Occipital lobe (tissue), 2 donors: ENCODE measurements around the gene GCN1. TPM values are rescaled to one million over a fixed set of nuclear protein-coding genes. Genes with fewer than 3 reads are reported as not detected.

Source experiments
- DNase-seq: peaks from one replicate; lab custom pipeline; 2025; lab: John Stamatoyannopoulos, UW
- total RNA-seq: library from RNA; depleted of rRNA; stranded (reverse); fragments of >200 nt; gene quantifications from one replicate; pipeline ENCODE4 v1.2.3, GENCODE V29; 2014

GCN1 gene
- total RNA-seq, 1 donor from 2014 or later, result 53.7 TPM

- DNase-seq, result no peak
These were observed 35.9 kb upstream of the GCN1 start for GRCh38 chr12:120230326-120230973.

- DNase-seq, result no peak
These were observed 35.2 kb upstream of the GCN1 start for GRCh38 chr12:120229487-120230325.

DNA sequence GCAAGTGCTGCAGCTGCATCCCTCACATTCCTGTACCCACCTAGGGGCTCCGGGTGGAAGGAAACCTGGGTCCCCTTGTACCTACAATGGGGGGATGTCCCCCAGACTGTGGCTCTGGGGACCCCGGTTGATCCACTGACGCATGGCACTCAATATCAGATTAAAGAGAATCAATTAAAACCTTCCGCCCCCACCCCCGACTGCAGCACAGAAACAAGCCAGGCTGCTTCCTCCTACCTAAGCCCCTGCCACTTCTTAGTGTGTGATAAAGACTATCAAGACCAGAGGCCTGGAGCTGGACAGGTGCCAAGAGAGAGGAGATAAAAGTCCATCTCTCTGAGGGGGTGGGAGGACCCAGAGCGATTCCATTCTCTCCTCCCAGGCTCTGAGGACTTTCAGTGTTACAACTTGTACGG is 34.6 kb upstream of the GCN1 start:
- DNase-seq, result no peak

DNA sequence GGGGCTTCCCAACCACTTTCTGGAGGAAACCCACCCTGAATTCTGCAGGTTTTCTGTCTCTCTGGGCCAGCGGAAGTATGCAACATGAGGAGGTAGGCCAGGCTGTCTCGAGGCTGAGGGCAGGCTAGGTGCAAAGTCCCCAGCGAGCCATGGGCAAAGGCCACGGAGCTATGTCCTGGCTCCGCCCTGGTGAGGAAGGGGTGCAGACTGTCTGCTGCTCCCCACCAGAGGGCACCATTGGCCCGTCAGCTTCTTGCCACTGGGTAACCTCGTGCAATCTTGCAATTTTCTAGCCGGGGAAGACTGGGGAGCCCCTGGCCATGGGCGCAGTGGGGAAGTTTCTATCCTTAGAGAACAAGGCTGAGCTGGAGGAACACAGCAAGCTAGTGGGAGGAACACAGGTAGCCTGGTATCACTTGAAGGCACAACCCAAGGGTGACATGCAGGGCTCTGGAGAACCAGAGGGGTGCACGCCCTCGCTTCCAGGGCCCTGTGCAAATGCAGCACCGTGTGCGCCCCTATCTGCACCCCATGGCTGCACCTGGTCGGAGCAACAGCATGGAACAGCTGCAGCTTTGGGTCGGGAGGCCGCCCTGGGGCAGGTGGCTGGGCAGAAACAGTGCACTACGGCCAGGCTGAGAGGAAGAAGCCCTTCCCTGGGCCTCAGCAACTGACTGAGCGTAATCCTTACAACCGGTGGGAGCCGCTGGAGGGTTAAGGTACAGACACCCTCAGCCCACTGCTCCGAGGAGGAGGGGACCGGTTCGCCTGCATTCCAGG is 34.0 kb upstream of the GCN1 start:
- peak; percentile 66 for DNase-seq

GRCh38 chr12:120228041-120228290 is 33.5 kb upstream of the GCN1 start:
- no peak for DNase-seq

DNA sequence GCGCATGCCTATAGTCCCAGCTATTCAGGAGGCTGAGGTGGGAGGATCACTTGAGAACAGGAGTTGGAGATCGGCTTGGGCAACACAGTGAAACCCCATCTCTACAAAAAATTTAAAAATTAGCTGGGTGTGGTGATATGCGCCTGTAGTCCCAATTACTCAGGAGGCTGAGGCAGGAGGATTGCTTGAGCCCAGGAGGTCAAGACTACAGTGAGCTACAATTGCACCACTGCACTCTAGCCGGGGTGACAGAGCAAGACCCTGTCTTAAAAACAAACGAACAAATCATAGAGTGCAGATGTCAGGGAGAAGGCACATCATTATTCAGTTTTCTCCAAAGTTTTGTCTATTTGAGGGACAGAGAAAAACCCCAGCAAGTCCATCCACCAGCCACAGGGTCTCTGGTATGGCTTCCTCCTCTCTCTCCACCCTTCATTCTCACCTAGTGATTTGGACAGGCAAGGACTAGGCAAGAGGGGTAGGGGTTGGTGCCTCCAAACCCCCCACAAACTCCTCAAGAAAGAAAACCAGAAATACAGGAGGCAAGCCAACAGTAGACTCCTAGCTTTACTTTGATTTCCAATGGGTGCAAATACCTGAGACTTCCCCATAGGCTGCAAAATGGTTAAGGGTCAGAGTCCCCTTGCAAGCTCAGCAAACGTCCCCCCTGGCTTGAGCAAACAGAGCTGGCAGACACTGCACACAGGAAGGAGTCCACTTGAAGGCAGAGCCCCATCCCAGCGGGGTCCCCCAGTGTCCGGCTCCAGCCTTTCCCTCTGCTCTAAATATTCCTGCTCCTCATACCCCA is 32.9 kb upstream of the GCN1 start:
- no peak for DNase-seq

DNA sequence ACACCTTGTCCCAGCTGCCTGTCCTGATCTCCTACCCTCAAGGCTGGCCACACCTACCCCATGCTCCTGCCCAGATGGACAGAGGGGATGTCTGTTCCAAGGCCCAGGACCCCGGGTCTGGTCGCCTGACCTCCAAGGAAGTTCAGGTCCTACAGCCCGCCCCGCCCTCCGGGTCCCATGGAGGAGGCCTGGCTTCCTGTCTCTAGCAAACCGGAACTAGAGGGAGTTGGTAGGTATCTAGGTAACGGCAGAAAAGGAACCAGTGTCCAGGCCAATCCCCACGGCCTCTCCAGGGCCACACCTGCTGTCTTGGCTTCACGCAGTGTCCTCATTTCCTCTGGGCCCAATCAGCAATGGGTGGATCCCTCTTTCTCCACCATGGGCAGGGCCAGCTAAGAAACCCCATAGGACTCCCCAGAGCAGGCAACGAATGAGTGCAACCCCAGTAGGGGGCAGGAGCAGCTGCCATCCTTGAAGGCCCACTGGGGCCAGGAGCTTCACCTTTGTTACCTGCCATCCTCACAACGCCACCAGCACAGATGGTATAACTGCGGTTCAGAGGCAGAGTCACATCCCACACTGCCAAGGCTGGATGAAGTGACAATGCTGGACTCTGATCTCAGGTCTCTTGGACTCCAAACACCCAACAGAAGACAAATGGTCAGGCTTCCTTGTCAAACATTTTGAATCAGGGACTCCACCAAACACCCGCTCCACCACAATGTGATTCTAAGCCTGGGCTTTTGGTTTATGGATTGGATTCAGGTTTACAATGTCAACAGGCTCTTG is 31.5 kb upstream of the GCN1 start:
- no peak for DNase-seq

GRCh38 chr12:120225200-120225558 is 30.7 kb upstream of the GCN1 start:
- DNase-seq, result no peak

DNA sequence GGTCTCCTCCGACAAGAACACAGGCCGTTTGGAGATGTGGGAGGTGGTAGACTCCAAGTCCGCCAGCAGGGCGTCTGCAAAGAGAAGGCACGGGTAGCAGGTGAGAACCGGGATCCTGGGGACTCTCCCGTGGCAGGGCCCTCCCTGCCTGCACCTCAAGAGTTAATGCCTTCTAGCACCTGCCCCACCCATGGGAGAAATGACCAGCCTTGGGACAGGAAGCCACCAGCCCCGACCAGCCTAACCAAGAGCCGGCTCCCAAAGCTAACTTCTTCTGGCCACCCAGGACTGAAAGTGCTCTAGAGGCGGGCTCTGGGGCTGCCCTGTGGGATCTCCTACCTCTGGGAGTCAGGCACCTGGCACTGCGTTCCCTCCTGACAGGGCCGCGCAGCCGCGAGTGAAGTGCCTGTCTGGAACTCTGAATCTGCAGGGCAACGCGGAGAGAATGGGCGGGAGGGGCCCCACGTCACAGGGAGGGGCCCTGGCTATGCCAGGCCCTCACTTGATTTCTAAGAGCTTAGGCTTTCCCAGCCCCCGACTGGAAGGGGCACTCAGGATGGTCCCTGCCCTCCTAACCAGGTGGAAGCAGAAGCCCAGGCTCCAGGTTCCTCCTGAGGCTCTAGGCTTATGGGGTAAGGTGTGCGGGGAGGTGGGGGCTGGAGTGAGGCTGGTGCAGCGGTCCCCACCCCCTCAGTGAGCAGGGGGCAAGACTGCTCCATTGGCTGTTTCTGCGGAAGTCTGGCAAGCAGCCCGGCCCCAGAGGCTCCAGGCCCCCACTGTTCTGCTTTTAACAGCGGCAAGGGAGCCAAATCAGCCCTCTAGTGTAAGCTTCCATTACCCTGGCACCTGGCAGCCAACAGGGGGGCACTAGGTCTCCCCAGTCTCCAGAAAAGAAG is 30.0 kb upstream of the GCN1 start:
- no peak for DNase-seq

DNA sequence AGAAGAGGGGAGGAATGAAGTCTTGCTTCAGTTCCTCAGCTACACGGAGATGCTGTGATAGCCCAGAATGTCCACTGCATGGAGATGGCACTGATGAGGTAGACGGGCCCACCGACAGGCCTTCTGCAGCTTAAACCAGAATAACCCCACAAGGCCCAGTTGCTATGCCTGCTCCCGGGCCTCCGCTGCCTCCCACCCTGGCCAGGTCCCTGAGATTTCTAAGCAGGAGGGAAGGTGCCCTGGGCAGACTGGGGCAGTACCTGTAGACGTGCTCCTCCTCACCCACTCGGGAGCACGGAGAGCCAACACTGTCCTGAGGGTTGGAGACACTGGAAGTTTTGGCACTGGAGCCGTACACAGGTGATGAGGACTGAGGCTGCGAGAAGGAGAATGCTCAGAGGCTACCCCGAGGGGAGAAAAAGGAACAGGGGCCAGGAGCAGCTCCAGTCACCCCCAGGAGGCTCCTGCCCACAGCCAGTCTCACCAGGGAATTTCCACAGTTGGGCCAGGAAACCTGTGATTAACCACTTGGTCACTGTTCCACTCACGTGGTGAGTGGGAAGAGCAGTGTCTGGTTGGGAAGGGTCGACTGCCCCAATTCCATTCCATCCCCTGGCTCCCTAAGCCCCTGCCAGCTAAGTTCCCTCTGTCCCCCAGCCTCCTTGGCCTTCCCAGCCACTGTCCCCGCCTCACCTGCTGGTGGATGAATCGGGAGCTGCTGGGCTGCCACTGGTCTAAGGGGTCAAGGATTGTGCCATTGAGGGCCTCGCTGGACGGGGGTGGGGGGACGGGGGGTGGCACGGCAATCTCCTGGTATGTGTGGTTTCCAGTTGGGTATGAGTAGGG is 29.2 kb upstream of the GCN1 start:
- DNase-seq, result no peak

- DNase-seq, result no peak
These were observed 27.8 kb upstream of the GCN1 start for GRCh38 chr12:120222288-120222832.

DNA sequence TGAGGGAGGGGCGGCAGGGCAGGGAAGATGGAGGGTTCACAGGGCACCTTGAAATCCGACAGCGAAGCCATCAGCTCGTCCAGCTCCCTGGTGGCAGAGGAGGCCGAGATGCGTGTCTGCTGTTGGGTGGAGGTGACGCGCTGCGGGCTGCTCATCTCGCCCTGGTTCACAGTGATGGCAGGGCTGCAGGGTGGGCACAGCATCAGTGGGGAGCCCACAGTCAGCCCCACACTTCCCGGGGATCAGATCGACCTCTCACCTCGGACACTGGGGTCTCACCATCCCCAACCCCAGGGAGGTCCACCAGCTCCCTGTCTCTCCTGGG is 27.0 kb upstream of the GCN1 start:
- DNase-seq, result no peak

DNA sequence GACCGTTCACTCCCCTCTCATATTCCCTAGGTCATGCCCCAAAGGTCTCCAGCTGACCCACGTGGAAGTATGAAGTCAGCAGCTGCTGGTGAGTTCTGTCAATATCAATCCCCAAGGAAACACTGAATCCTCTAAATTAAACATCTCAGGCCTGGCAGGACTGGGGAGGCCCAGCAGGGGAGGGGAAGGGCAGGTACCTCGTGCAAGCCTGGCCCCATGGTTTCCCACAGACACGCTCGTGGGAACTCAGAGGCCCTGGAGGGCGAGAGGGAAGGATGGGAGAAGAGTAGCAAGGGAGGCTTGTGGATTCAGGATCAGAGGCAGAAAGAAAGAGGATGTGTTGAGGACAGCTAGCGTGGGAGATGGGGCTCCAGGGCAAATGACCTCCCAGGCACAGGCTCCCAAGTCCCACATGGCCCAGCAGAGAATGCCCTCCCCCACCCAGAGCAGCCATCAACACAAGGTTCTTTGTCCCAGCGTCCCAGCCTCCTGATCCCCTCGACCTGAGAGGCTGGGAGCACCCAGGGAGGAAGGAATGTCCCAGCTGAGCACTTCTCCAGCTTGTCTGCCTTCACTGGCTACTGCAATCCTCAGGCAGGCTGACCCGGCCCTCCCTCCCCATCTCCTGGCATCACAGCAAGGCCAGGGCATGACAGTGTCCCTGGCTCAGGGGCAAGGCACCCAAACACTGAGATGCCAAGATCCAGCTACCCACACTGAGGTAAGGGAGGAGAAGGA is 26.5 kb upstream of the GCN1 start:
- DNase-seq, result no peak

GRCh38 chr12:120218680-120219606 is 24.4 kb upstream of the GCN1 start:
- no peak for DNase-seq

DNA sequence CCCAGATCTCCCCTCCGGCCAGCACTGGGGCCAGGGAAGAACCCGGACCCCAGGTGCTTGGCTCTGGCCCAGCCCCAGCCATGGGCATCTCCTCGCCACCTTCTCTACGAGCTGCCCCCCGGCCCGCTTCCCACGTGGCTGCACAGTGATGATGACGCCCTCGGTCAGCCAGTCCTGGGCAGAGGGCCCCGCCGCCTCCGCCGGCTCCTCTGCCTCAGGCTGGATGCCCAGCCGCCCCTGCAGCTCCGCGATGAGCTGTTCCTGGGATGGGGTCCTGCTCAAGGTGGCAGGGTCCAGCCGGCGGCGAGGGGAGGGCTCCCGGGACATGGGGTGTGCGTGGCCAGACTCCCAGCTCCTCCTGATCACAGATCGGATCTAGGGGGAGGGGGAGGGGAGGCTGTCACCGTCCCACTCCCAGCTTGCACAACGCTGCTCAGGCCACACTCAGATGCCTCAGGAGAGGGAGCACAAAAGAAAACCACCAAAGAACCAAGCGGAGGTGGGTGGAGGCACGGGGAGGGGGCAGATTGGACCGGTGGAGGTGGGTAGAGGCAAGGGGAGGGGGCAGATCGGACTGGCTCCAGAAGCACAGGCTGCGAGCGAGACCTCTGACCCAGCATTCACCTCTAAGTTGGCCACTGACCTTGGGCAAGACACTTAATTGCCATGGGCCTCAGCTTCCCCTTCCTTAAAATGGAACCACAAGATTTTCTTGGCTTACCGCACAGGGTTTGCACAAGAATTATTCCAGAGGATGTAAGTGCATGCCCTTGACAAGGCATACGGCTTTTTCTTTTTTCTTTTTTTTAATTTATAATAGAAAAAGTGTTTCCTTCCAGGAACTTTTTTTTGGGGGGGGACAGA is 22.5 kb upstream of the GCN1 start:
- DNase-seq, result no peak
